ENCODE results near the gene TGM3. TPM values are rescaled to one million over a fixed set of nuclear protein-coding genes. Genes with fewer than 3 reads are reported as not detected.
"Not testable (repeated sequence)": the region's sequence is repeated elsewhere in the genome, so short reads cannot be mapped to it uniquely, and the experiment has no call there.

Gene TGM3
- total RNA-seq, 1 donor from 2014 or later, result not detected

- no peaks in the 10 kb centered on the region for H3K9me3 ChIP-seq
- H3K27me3 ChIP-seq, result no peaks in the 10 kb centered on the region
- H3K27ac ChIP-seq, result no peak overlapping the region
- no peak overlapping the region for H3K4me3 ChIP-seq
- DNase-seq (ENCODE audit: low spot score in 2 of 2), result no peak
- H3K36me3 ChIP-seq, result no peaks in the 10 kb centered on the region
- TF ChIP-seq CTCF (IDR thresholded peaks at IDR 0.05), result no peak
- intact Hi-C loops (cut with DNase I), result no loop called here
- no peaks in the 10 kb centered on the region for H3K4me1 ChIP-seq
These were observed 34.2 kb upstream of the TGM3 start for GRCh38 chr20:2261629-2262028.

- Histone ChIP-seq H3K9me3 (no peaks in the 10 kb centered on the region), H3K4me3 (no peak overlapping the region), H3K27me3 (no peaks in the 10 kb centered on the region), H3K27ac (no peak overlapping the region), H3K4me1 (no peaks in the 10 kb centered on the region), H3K36me3 (no peaks in the 10 kb centered on the region)
- DNase-seq (ENCODE audit: low spot score in 2 of 2), result no peak
- TF ChIP-seq CTCF (IDR thresholded peaks at IDR 0.05), result no peak
- intact Hi-C loops (cut with DNase I), result no loop called here
These were observed 31.7 kb upstream of the TGM3 start for GRCh38 chr20:2264118-2264517.

GRCh38 chr20:2264621-2265374 is 31.0 kb upstream of the TGM3 start:
- H3K4me1 ChIP-seq; H3K36me3 ChIP-seq; H3K4me3 ChIP-seq; DNase-seq (ENCODE audit: low spot score in 2 of 2); H3K27ac ChIP-seq; H3K9me3 ChIP-seq; H3K27me3 ChIP-seq; intact Hi-C loops (cut with DNase I): not testable (repeated sequence)

GRCh38 chr20:2273634-2274302 is 22.0 kb upstream of the TGM3 start:
- H3K27me3 ChIP-seq, result no peaks in the 10 kb centered on the region

GRCh38 chr20:2276015-2276414 is 19.8 kb upstream of the TGM3 start:
- no peaks in the 10 kb centered on the region for H3K36me3 ChIP-seq
- H3K27me3 ChIP-seq, result no peaks in the 10 kb centered on the region
- intact Hi-C loops (cut with DNase I), result no loop called here
- DNase-seq (ENCODE audit: low spot score in 2 of 2), result no peak
- no peak overlapping the region for H3K4me3 ChIP-seq
- no peak overlapping the region for H3K27ac ChIP-seq
- TF ChIP-seq CTCF (IDR thresholded peaks at IDR 0.05), result no peak
- H3K4me1 ChIP-seq, result no peaks in the 10 kb centered on the region
- H3K9me3 ChIP-seq, result no peaks in the 10 kb centered on the region

More at GRCh38 chr20:2273634-2274302, 22.0 kb upstream of the TGM3 start:
- intact Hi-C loops (cut with DNase I), result no loop called here
- TF ChIP-seq CTCF (IDR thresholded peaks at IDR 0.05), result no peak
- no peak for DNase-seq (ENCODE audit: low spot score in 2 of 2)
- H3K4me1 ChIP-seq, result no peaks in the 10 kb centered on the region
- no peaks in the 10 kb centered on the region for H3K36me3 ChIP-seq
- H3K4me3 ChIP-seq, result no peak overlapping the region
- no peak overlapping the region for H3K27ac ChIP-seq
- H3K9me3 ChIP-seq, result no peaks in the 10 kb centered on the region

- H3K9me3 ChIP-seq, result no peaks in the 10 kb centered on the region
- intact Hi-C loops (cut with DNase I), result no loop called here
- no peaks in the 10 kb centered on the region for H3K4me1 ChIP-seq
- no peak overlapping the region for H3K4me3 ChIP-seq
- no peak overlapping the region for H3K27ac ChIP-seq
- no peaks in the 10 kb centered on the region for H3K36me3 ChIP-seq
- no peak for TF ChIP-seq CTCF (IDR thresholded peaks at IDR 0.05)
- H3K27me3 ChIP-seq, result no peaks in the 10 kb centered on the region
- no peak for DNase-seq (ENCODE audit: low spot score in 2 of 2)
These were observed 16.5 kb upstream of the TGM3 start for GRCh38 chr20:2279253-2279779.
